Thymus (tissue), 11 donors: ENCODE measurements around the gene SBK3. TPM values are rescaled to one million over a fixed set of nuclear protein-coding genes. Genes with fewer than 3 reads are reported as not detected.

Source experiments
- DNase-seq, 9 donors: peaks; one replicate each; pipeline ENCODE4 v3.0.0-alpha.2; 2013; ENCODE audit warnings: low spot score in 9 of 9, low read depth in 6 of 9, missing footprints in 1 of 9
- H3K27ac ChIP-seq, 2 donors: one replicate each; pipeline ENCODE4 v1.5.1; 2013; ENCODE audit warnings: control low read depth in 1 of 2, low read depth in 1 of 2, low read length in 1 of 2, mild to moderate bottlenecking in 1 of 2, moderate library complexity in 1 of 2
- H3K27me3 ChIP-seq, 2 donors: one replicate each; pipeline ENCODE4 v1.5.1; 2013; ENCODE audit warnings: low read length in 1 of 2; ENCODE audit not compliant: control insufficient read depth in 2 of 2, insufficient read depth in 1 of 2
- H3K36me3 ChIP-seq, 2 donors: one replicate each; pipeline ENCODE4 v1.5.1; 2013; ENCODE audit warnings: low read length in 1 of 2, mild to moderate bottlenecking in 1 of 2, moderate library complexity in 1 of 2; ENCODE audit not compliant: control insufficient read depth in 2 of 2, insufficient read depth in 2 of 2
- H3K4me1 ChIP-seq, 2 donors: one replicate each; pipeline ENCODE4 v1.5.1; 2013; ENCODE audit warnings: low read length in 2 of 2; ENCODE audit not compliant: control insufficient read depth in 2 of 2, insufficient read depth in 2 of 2
- H3K4me3 ChIP-seq, 2 donors: one replicate each; pipeline ENCODE4 v1.5.1; 2013; ENCODE audit warnings: low read length in 2 of 2, control low read depth in 1 of 2, mild to moderate bottlenecking in 1 of 2
- H3K9me3 ChIP-seq, 2 donors: one replicate each; pipeline ENCODE4 v1.5.1; 2013; ENCODE audit warnings: low read length in 1 of 2, mild to moderate bottlenecking in 1 of 2; ENCODE audit not compliant: control insufficient read depth in 2 of 2, insufficient read depth in 1 of 2
- WGBS: extraction: QIAGEN DNeasy Blood & Tissue Kit; methylation state at CpG from one replicate; pipeline ENCODE4 v1.1.7; 2013; 5-methylcytosine and 5-hydroxymethylcytosine counted together
- polyA plus RNA-seq: library from polyadenylated mRNA; stranded (reverse); fragments of 200-250 nt; gene quantifications from one replicate; pipeline ENCODE4 v1.2.3, GENCODE V29; 2013
- total RNA-seq: library from RNA; stranded (reverse); fragments of 120-200 nt; gene quantifications from one replicate; pipeline ENCODE4 v1.2.4, GENCODE V29; 2013
- donor health status: healthy.

Gene SBK3
- total and polyA plus RNA-seq, 2 donors = 0.11 TPM; not detected in 1

GRCh38 chr19:55508120-55508519 is 37.2 kb downstream of the SBK3 start:
- Histone ChIP-seq H3K4me1 (peaks cover 8 to 12% of the 10 kb centered on the region in 2 donors), H3K9me3 (peaks cover 0 to 10% of the 10 kb centered on the region in 2 donors), H3K36me3 (peaks cover 0 to 5% of the 10 kb centered on the region in 2 donors), H3K4me3 (no peak overlapping the region), H3K27me3 (peaks cover 0 to 6% of the 10 kb centered on the region in 2 donors), H3K27ac (no peak overlapping the region)
- 72% methylated on average over 10 of the region's 10 CpGs for WGBS
- DNase-seq = no peak

GRCh38 chr19:55504981-55505380 is 40.4 kb downstream of the SBK3 start:
- peaks cover 0 to 30% of the 10 kb centered on the region in 2 donors for H3K9me3 ChIP-seq
- peaks cover 8 to 14% of the 10 kb centered on the region in 2 donors for H3K4me1 ChIP-seq
- no peak for DNase-seq
- 88% methylated on average over 11 of the region's 11 CpGs for WGBS
- H3K27ac ChIP-seq = no peak overlapping the region
- no peak overlapping the region for H3K4me3 ChIP-seq
- no peaks in the 10 kb centered on the region for H3K27me3 ChIP-seq
- H3K36me3 ChIP-seq = peaks cover 5 to 16% of the 10 kb centered on the region in 2 donors

GRCh38 chr19:55504252-55504603 is 41.1 kb downstream of the SBK3 start:
- no peaks in the 10 kb centered on the region for H3K27me3 ChIP-seq
- no peak overlapping the region for H3K27ac ChIP-seq
- no peak for DNase-seq
- WGBS = 39% methylated on average over 13 of the region's 13 CpGs
- peak overlapping the region in 1 of 2 donors; percentile 62 for H3K4me3 ChIP-seq
- H3K36me3 ChIP-seq = peaks cover 8 to 20% of the 10 kb centered on the region in 2 donors
- H3K9me3 ChIP-seq = peaks cover 0 to 30% of the 10 kb centered on the region in 2 donors
- H3K4me1 ChIP-seq = peaks cover 8 to 14% of the 10 kb centered on the region in 2 donors

GRCh38 chr19:55503502-55504251 is 41.7 kb downstream of the SBK3 start:
- peak overlapping the region; percentile 85 to 86 for H3K27ac ChIP-seq
- WGBS = 14% methylated on average over 64 of the region's 64 CpGs
- peaks cover 8 to 18% of the 10 kb centered on the region in 2 donors for H3K4me1 ChIP-seq
- no peaks in the 10 kb centered on the region for H3K27me3 ChIP-seq
- DNase-seq = peak; percentile 83 to 96 (median 90)
- peaks cover 8 to 25% of the 10 kb centered on the region in 2 donors for H3K36me3 ChIP-seq
- peaks cover 0 to 30% of the 10 kb centered on the region in 2 donors for H3K9me3 ChIP-seq
- peak overlapping the region; percentile 47 to 62 for H3K4me3 ChIP-seq

- H3K36me3 ChIP-seq = peaks cover 8 to 25% of the 10 kb centered on the region in 2 donors
- peak in 1 of 9 donors; percentile 28 for DNase-seq
- no peak overlapping the region for H3K4me3 ChIP-seq
- H3K4me1 ChIP-seq = peaks cover 8 to 24% of the 10 kb centered on the region in 2 donors
- H3K27ac ChIP-seq = no peak overlapping the region
- H3K27me3 ChIP-seq = no peaks in the 10 kb centered on the region
- H3K9me3 ChIP-seq = peaks cover 0 to 30% of the 10 kb centered on the region in 2 donors
- 83% methylated on average over 17 of the region's 17 CpGs for WGBS
Measured at GRCh38 chr19:55503157-55503501, 42.2 kb downstream of the SBK3 start.

- Histone ChIP-seq H3K9me3 (peaks cover 0 to 30% of the 10 kb centered on the region in 2 donors), H3K4me3 (no peak overlapping the region), H3K4me1 (peaks cover 8 to 27% of the 10 kb centered on the region in 2 donors), H3K36me3 (peaks cover 8 to 25% of the 10 kb centered on the region in 2 donors), H3K27me3 (no peaks in the 10 kb centered on the region), H3K27ac (no peak overlapping the region)
- WGBS = 96% methylated on average over 9 of the region's 9 CpGs
- DNase-seq = no peak
Measured at GRCh38 chr19:55502197-55502952, 43.0 kb downstream of the SBK3 start.

- Histone ChIP-seq H3K27ac (no peak overlapping the region), H3K27me3 (no peaks in the 10 kb centered on the region), H3K9me3 (peaks cover 0 to 30% of the 10 kb centered on the region in 2 donors), H3K4me3 (no peak overlapping the region), H3K36me3 (peaks cover 8 to 25% of the 10 kb centered on the region in 2 donors), H3K4me1 (peaks cover 8 to 27% of the 10 kb centered on the region in 2 donors)
- no peak for DNase-seq
- WGBS = 98% methylated on average over 26 of the region's 26 CpGs
Measured at GRCh38 chr19:55500368-55500952, 44.9 kb downstream of the SBK3 start.

- H3K27ac ChIP-seq = no peak overlapping the region
- no peak overlapping the region for H3K4me3 ChIP-seq
- H3K27me3 ChIP-seq = peaks cover 0 to 13% of the 10 kb centered on the region in 2 donors
- peaks cover 8 to 25% of the 10 kb centered on the region in 2 donors for H3K36me3 ChIP-seq
- peaks cover 3 to 26% of the 10 kb centered on the region in 2 donors for H3K4me1 ChIP-seq
- H3K9me3 ChIP-seq = peaks cover 0 to 22% of the 10 kb centered on the region in 2 donors
- DNase-seq = no peak
- 75% methylated on average over 2 of the region's 2 CpGs for WGBS
Measured at GRCh38 chr19:55498246-55498840, 47.0 kb downstream of the SBK3 start.
